HCT116 (cell line): ENCODE measurements around the gene DTX1. TPM values are rescaled to one million over a fixed set of nuclear protein-coding genes. Genes with fewer than 3 reads are reported as not detected.

Experiments used
- ATAC-seq: fragments of 200-7000 bp; cut with Tn5 transposase; 2 replicates; pipeline ENCODE4 v1.9.1; 2020; ENCODE audit warnings: mild to moderate bottlenecking, moderate library complexity
- BruUV-seq: library from RNA; stranded (reverse); fragments of 400-500 nt; replicated peaks from 2 replicates; lab custom pipeline; 2021; lab: Mats Ljungman, UMichigan
- CTCF ChIA-PET: fragments of 300-600 bp; sonication (Branson Sonifier 250); formaldehyde crosslinking; loops from one replicate; lab custom pipeline; 2021; ENCODE audit warnings: antibody characterized with exemption; lab: Charles Lee
- POLR2A ChIA-PET: fragments of 300-600, 350-600 bp; sonication (Branson Sonifier 250); formaldehyde crosslinking; loops from one replicate; lab custom pipeline; 2021; ENCODE audit warnings: antibody characterized with exemption; lab: Charles Lee
- RAD21 ChIA-PET, 2 experiments: fragments of 300-600 bp; sonication (Branson Sonifier 250); formaldehyde crosslinking; loops; one replicate each; lab custom pipeline; 2023; ENCODE audit warnings: low total read pairs in 2 of 2; ENCODE audit not compliant: uncharacterized antibody in 2 of 2, unreplicated experiment in 2 of 2, low non-redundant PET in 1 of 2; lab: Charles Lee
- DNase-seq: peaks from one replicate; pipeline ENCODE4 v3.0.0-alpha.2; 2010; ENCODE audit warnings: low read depth, low spot score
- H2AFZ ChIP-seq: fragments of 200-600 bp; shearing (Covaris generic), sonication (generic); 2 replicates; pipeline ENCODE4 v1.6.1; 2017; ENCODE audit warnings: low read depth, mixed run types, mixed read lengths, antibody characterized with exemption, low read length; ENCODE audit not compliant: poor library complexity, severe bottlenecking
- H3K27ac ChIP-seq: 2 replicates; pipeline ENCODE4 v1.5.1; 2012; ENCODE audit warnings: low read depth, low read length
- H3K27me3 ChIP-seq: fragments of 200-600 bp; sonication (generic); 2 replicates; pipeline ENCODE4 v1.6.1; 2016; ENCODE audit warnings: mixed run types, low read length, mixed read lengths; ENCODE audit not compliant: insufficient read depth
- H3K36me3 ChIP-seq, 2 experiments: fragments of 200-500 bp in 1 of 2; fragments of 200-600 bp in 1 of 2; sonication (Bioruptor generic) in 1 of 2; sonication (generic) in 1 of 2; 2 replicates each; pipeline versions ENCODE4 v1.5.1 to v1.6.1; 2014 to 2016; ENCODE audit warnings: low read length in 2 of 2, inconsistent platforms in 1 of 2, mixed read lengths in 1 of 2, mixed run types in 1 of 2; ENCODE audit not compliant: insufficient read depth in 2 of 2, control insufficient read depth in 1 of 2
- H3K4me1 ChIP-seq, 2 experiments: fragments of 200-600 bp in 1 of 2; sonication (generic) in 1 of 2; 2 replicates each; pipeline versions ENCODE4 v1.5.1 to v1.6.1; 2012 to 2017; ENCODE audit warnings: low read length in 2 of 2, inconsistent platforms in 1 of 2, mild to moderate bottlenecking in 1 of 2, mixed read lengths in 1 of 2, mixed run types in 1 of 2, moderate library complexity in 1 of 2; ENCODE audit not compliant: insufficient read depth in 2 of 2, control insufficient read depth in 1 of 2
- H3K4me2 ChIP-seq: fragments of 200-600 bp; sonication (generic); 2 replicates; pipeline ENCODE4 v1.6.1; 2017; ENCODE audit warnings: mixed run types, low read length, mixed read lengths
- H3K4me3 ChIP-seq, 2 experiments: fragments of 200-600 bp in 1 of 2; sonication (generic) in 1 of 2; replicated peaks in 1 of 2; 2 replicates each; pipeline ENCODE4 v1.5.1; 2011 to 2016; ENCODE audit warnings: low read length in 2 of 2, control low read depth in 1 of 2, low read depth in 1 of 2, mild to moderate bottlenecking in 1 of 2, mixed read lengths in 1 of 2, mixed run types in 1 of 2
- H3K79me2 ChIP-seq: fragments of 200-600 bp; sonication (generic); 2 replicates; pipeline ENCODE4 v1.6.1; 2017; ENCODE audit warnings: mild to moderate bottlenecking, mixed run types, low read length, moderate library complexity, mixed read lengths; ENCODE audit not compliant: insufficient read depth
- H3K9ac ChIP-seq: fragments of 200-600 bp; sonication (generic); 2 replicates; pipeline ENCODE4 v1.6.1; 2016; ENCODE audit warnings: low read length, mixed read lengths
- H3K9me2 ChIP-seq: fragments of 200-600 bp; sonication (generic), shearing (Covaris generic); 2 replicates; pipeline ENCODE4 v1.6.1; 2017; ENCODE audit warnings: mixed run types, mild to moderate bottlenecking, moderate library complexity; ENCODE audit not compliant: insufficient read depth
- H3K9me3 ChIP-seq, 2 experiments: fragments of 200-500 bp in 1 of 2; fragments of 200-600 bp in 1 of 2; sonication (Bioruptor generic) in 1 of 2; sonication (generic) in 1 of 2; 2 replicates each; pipeline ENCODE4 v1.6.1; 2014 to 2017; ENCODE audit warnings: low read length in 2 of 2, mixed read lengths in 2 of 2, inconsistent platforms in 1 of 2, low read depth in 1 of 2, mild to moderate bottlenecking in 1 of 2, mixed run types in 1 of 2, moderate library complexity in 1 of 2; ENCODE audit not compliant: control insufficient read depth in 1 of 2, insufficient read depth in 1 of 2
- H4K20me1 ChIP-seq: fragments of 200-600 bp; sonication (generic), shearing (Covaris generic); 2 replicates; pipeline ENCODE4 v1.6.1; 2017; ENCODE audit warnings: mixed run types, mild to moderate bottlenecking, moderate library complexity; ENCODE audit not compliant: insufficient read depth
- ATF3 ChIP-seq: IDR thresholded peaks from 2 replicates; pipeline ENCODE4 v1.6.1; 2012
- CEBPB ChIP-seq: IDR thresholded peaks from 2 replicates; pipeline ENCODE4 v1.6.1; 2012; ENCODE audit warnings: low read depth
- EGR1 ChIP-seq: IDR thresholded peaks from 2 replicates; pipeline ENCODE4 v1.6.1; 2012; ENCODE audit warnings: low read depth
- ELF1 ChIP-seq: IDR thresholded peaks from 2 replicates; pipeline ENCODE4 v1.6.1; 2012; ENCODE audit warnings: low read depth, borderline replicate concordance
- EZH2phosphoT487 ChIP-seq: fragments of 200-600 bp; IDR thresholded peaks from 2 replicates; pipeline ENCODE4 v1.6.1; 2018; ENCODE audit warnings: antibody characterized with exemption, borderline replicate concordance
- FOSL1 ChIP-seq: IDR thresholded peaks from 2 replicates; pipeline ENCODE4 v1.6.1; 2012; ENCODE audit warnings: low read depth
- JUND ChIP-seq: IDR thresholded peaks from 2 replicates; pipeline ENCODE4 v1.6.1; 2012
- MAX ChIP-seq: IDR thresholded peaks from 2 replicates; pipeline ENCODE4 v1.6.1; 2012
- POLR2A ChIP-seq: IDR thresholded peaks from 2 replicates; pipeline ENCODE4 v1.7.0; 2011; ENCODE audit warnings: borderline replicate concordance; ENCODE audit not compliant: insufficient read depth, insufficient read length; ENCODE audit errors: extremely low read depth
- POLR2AphosphoS5 ChIP-seq: IDR thresholded peaks from 2 replicates; pipeline ENCODE4 v1.6.1; 2011; ENCODE audit warnings: mild to moderate bottlenecking, low read depth, low read length, moderate library complexity
- SIN3A ChIP-seq: IDR thresholded peaks from 2 replicates; pipeline ENCODE4 v1.6.1; 2012; ENCODE audit warnings: low read depth
- SRF ChIP-seq: IDR thresholded peaks from 2 replicates; pipeline ENCODE4 v1.6.1; 2012; ENCODE audit warnings: low read depth
- TCF7L2 ChIP-seq: IDR thresholded peaks from 2 replicates; pipeline ENCODE4 v1.7.0; 2011; ENCODE audit warnings: borderline replicate concordance, inconsistent platforms; ENCODE audit not compliant: insufficient read depth, insufficient read length; ENCODE audit errors: extremely low read depth
- ZFX ChIP-seq: fragments of 450-650 bp; IDR thresholded peaks from 2 replicates; pipeline ENCODE4 v1.6.1; 2017
- intact Hi-C: fragments of 100-400 bp; cut with micrococcal nuclease; formaldehyde crosslinking; loops from 2 replicates; pipeline ENCODE4 v1.10.0; 2022
- total RNA-seq: library from RNA; stranded (reverse); gene quantifications from one replicate; pipeline ENCODE4 v1.2.1, GENCODE V29; 2021; ENCODE audit not compliant: unreplicated experiment

The DTX1 gene
- total RNA-seq, 1 experiment from 2014 or later: not detected

- no peak for DNase-seq
- no peak for ATAC-seq
- Histone ChIP-seq H3K9me2 (no peaks in the 10 kb centered on the region), H3K27me3 (no peaks in the 10 kb centered on the region; the same call in 1 of the 2 replicates), H2AFZ (no peak overlapping the region), H3K36me3 (no peaks in the 10 kb centered on the region), H3K4me1 (peaks cover 2 to 6% of the 10 kb centered on the region in 2 experiments; a peak in 2 of 4 replicates), H3K4me2 (no peak overlapping the region), H3K27ac (no peak overlapping the region), H3K4me3 (no peak overlapping the region), H3K79me2 (no peaks in the 10 kb centered on the region), H3K9me3 (no peaks in the 10 kb centered on the region), H3K9ac (no peak overlapping the region), H4K20me1 (no peaks in the 10 kb centered on the region)
- ChIA-PET RAD21 (no interaction called here), POLR2A (no interaction called here), CTCF (no interaction called here)
- no TSS peak for BruUV-seq
- no peak for TF ChIP-seq MAX
- no peak for TF ChIP-seq FOSL1
- no peak for TF ChIP-seq EGR1
- intact Hi-C loops: no loop called here
Measured at GRCh38 chr12:113088971-113089756, 32.6 kb downstream of the DTX1 start.

- Histone ChIP-seq H3K79me2 (no peaks in the 10 kb centered on the region), H4K20me1 (no peaks in the 10 kb centered on the region), H3K9me2 (no peaks in the 10 kb centered on the region), H3K4me1 (peaks cover 2 to 6% of the 10 kb centered on the region in 2 experiments; a peak in 2 of 4 replicates), H3K4me2 (no peak overlapping the region), H3K9me3 (no peaks in the 10 kb centered on the region), H2AFZ (no peak overlapping the region), H3K9ac (no peak overlapping the region), H3K27ac (no peak overlapping the region), H3K36me3 (no peaks in the 10 kb centered on the region), H3K4me3 (no peak overlapping the region), H3K27me3 (no peaks in the 10 kb centered on the region; the same call in 1 of the 2 replicates)
- intact Hi-C loops: no loop called here
- RAD21 ChIA-PET: no interaction called here
- no TSS peak for BruUV-seq
- POLR2A ChIA-PET: no interaction called here
- ATAC-seq (no peak), DNase-seq (no peak)
- CTCF ChIA-PET: no interaction called here
- no peak for TF ChIP-seq ZFX
- no peak for TF ChIP-seq CEBPB
- no peak for TF ChIP-seq JUND
- no peak for TF ChIP-seq SIN3A
- no peak for TF ChIP-seq POLR2A
- TF ChIP-seq EZH2phosphoT487: no peak
- TF ChIP-seq ELF1: no peak
- no peak for TF ChIP-seq TCF7L2
- no peak for TF ChIP-seq SRF
- TF ChIP-seq POLR2AphosphoS5: no peak
- no peak for TF ChIP-seq ATF3
Measured at GRCh38 chr12:113089839-113090238, 33.3 kb downstream of the DTX1 start.
